ENCODE data around the gene MMS22L. TPM values are rescaled to one million over a fixed set of nuclear protein-coding genes. Genes with fewer than 3 reads are reported as not detected.

MMS22L gene
- total RNA-seq, 2 experiments from 2014 or later, result 43.4 to 46.3 TPM

- CTCF ChIA-PET, result interaction anchor here (0.6 kb wide), 1 partner anchor 159 kb away, joined by 4 read pairs; no protein-coding TSS in a partner anchor
- H3K4me3 Mint-ChIP-seq, result no peak overlapping the region
- H3K27ac Mint-ChIP-seq, result no peak overlapping the region
- DNase-seq, result no peak
- H3K9me3 Mint-ChIP-seq (ENCODE audit: low read depth), result no peaks in the 10 kb centered on the region
- H3K27me3 Mint-ChIP-seq, result peaks cover 2% of the 10 kb centered on the region
- ATAC-seq, result peak; percentile 64
- peaks cover 19% of the 10 kb centered on the region for H3K4me1 Mint-ChIP-seq
- H3K36me3 Mint-ChIP-seq, result no peaks in the 10 kb centered on the region
Measured at GRCh38 chr6:97113170-97113569, 169.8 kb downstream of the MMS22L start.

GRCh38 chr6:97111243-97111642 lies 171.8 kb downstream of the MMS22L start:
- no peak overlapping the region for H3K27ac Mint-ChIP-seq
- no peak overlapping the region for H3K4me3 Mint-ChIP-seq
- H3K36me3 Mint-ChIP-seq, result no peaks in the 10 kb centered on the region
- no peak for DNase-seq
- H3K27me3 Mint-ChIP-seq, result peaks cover 2% of the 10 kb centered on the region
- CTCF ChIA-PET, result no interaction called here
- ATAC-seq, result no peak
- no peaks in the 10 kb centered on the region for H3K9me3 Mint-ChIP-seq (ENCODE audit: low read depth)
- H3K4me1 Mint-ChIP-seq, result peaks cover 19% of the 10 kb centered on the region

GRCh38 chr6:97110626-97111025 lies 172.4 kb downstream of the MMS22L start:
- CTCF ChIA-PET, result no interaction called here
- H3K9me3 Mint-ChIP-seq (ENCODE audit: low read depth), result no peaks in the 10 kb centered on the region
- peaks cover 2% of the 10 kb centered on the region for H3K27me3 Mint-ChIP-seq

GRCh38 chr6:97110149-97110548 lies 172.9 kb downstream of the MMS22L start:
- peaks cover 2% of the 10 kb centered on the region for H3K27me3 Mint-ChIP-seq
- ATAC-seq (no peak), DNase-seq (no peak)
- no peak overlapping the region for H3K27ac Mint-ChIP-seq
- no peak overlapping the region for H3K4me3 Mint-ChIP-seq
- CTCF ChIA-PET, result no interaction called here
- peaks cover 19% of the 10 kb centered on the region for H3K4me1 Mint-ChIP-seq
- no peaks in the 10 kb centered on the region for H3K36me3 Mint-ChIP-seq
- no peaks in the 10 kb centered on the region for H3K9me3 Mint-ChIP-seq (ENCODE audit: low read depth)

More at GRCh38 chr6:97110626-97111025, 172.4 kb downstream of the MMS22L start:
- H3K36me3 Mint-ChIP-seq, result no peaks in the 10 kb centered on the region
- DNase-seq (no peak), ATAC-seq (no peak)
- H3K4me1 Mint-ChIP-seq, result peaks cover 19% of the 10 kb centered on the region
- H3K4me3 Mint-ChIP-seq, result no peak overlapping the region
- no peak overlapping the region for H3K27ac Mint-ChIP-seq

- no peak for ATAC-seq
- Mint-ChIP-seq H3K27ac (no peak overlapping the region), H3K4me3 (no peak overlapping the region), H3K27me3 (peaks cover 2% of the 10 kb centered on the region), H3K4me1 (peaks cover 19% of the 10 kb centered on the region), H3K9me3 (ENCODE audit: low read depth) (no peaks in the 10 kb centered on the region), H3K36me3 (no peaks in the 10 kb centered on the region)
- CTCF ChIA-PET, result no interaction called here
- DNase-seq, result no peak
Measured at GRCh38 chr6:97109444-97109843, 173.6 kb downstream of the MMS22L start.

GRCh38 chr6:97102145-97102790 lies 180.7 kb downstream of the MMS22L start:
- no peaks in the 10 kb centered on the region for H3K9me3 Mint-ChIP-seq (ENCODE audit: low read depth)
- CTCF ChIA-PET, result no interaction called here
- DNase-seq, result no peak
- H3K27me3 Mint-ChIP-seq, result no peaks in the 10 kb centered on the region
- ATAC-seq, result no peak
- H3K36me3 Mint-ChIP-seq, result no peaks in the 10 kb centered on the region
- no peak overlapping the region for H3K4me3 Mint-ChIP-seq
- H3K4me1 Mint-ChIP-seq, result peaks cover 8% of the 10 kb centered on the region
- H3K27ac Mint-ChIP-seq, result no peak overlapping the region

GRCh38 chr6:97100696-97101095 lies 182.3 kb downstream of the MMS22L start:
- H3K9me3 Mint-ChIP-seq (ENCODE audit: low read depth), result no peaks in the 10 kb centered on the region
- ATAC-seq (no peak), DNase-seq (no peak)
- no peak overlapping the region for H3K27ac Mint-ChIP-seq
- H3K27me3 Mint-ChIP-seq, result no peaks in the 10 kb centered on the region
- H3K36me3 Mint-ChIP-seq, result no peaks in the 10 kb centered on the region
- CTCF ChIA-PET, result no interaction called here
- H3K4me3 Mint-ChIP-seq, result no peak overlapping the region
- H3K4me1 Mint-ChIP-seq, result peaks cover 9% of the 10 kb centered on the region

GRCh38 chr6:97097068-97098047 lies 185.7 kb downstream of the MMS22L start:
- H3K4me1 Mint-ChIP-seq, result peaks cover 9% of the 10 kb centered on the region
- DNase-seq (no peak), ATAC-seq (no peak)
- CTCF ChIA-PET, result interaction anchor here (1.0 kb wide), 1 partner anchor 27 kb away, joined by 3 read pairs; no protein-coding TSS in a partner anchor
- peak overlapping the region; percentile 40 for H3K4me3 Mint-ChIP-seq
- peak overlapping the region; percentile 60 for H3K27ac Mint-ChIP-seq
- H3K9me3 Mint-ChIP-seq (ENCODE audit: low read depth), result no peaks in the 10 kb centered on the region
- no peaks in the 10 kb centered on the region for H3K27me3 Mint-ChIP-seq
- H3K36me3 Mint-ChIP-seq, result no peaks in the 10 kb centered on the region

- Mint-ChIP-seq H3K27me3 (no peaks in the 10 kb centered on the region), H3K4me3 (no peak overlapping the region), H3K27ac (no peak overlapping the region), H3K36me3 (no peaks in the 10 kb centered on the region), H3K4me1 (peaks cover 9% of the 10 kb centered on the region), H3K9me3 (ENCODE audit: low read depth) (no peaks in the 10 kb centered on the region)
- no peak for DNase-seq
- CTCF ChIA-PET, result no interaction called here
- no peak for ATAC-seq
Measured at GRCh38 chr6:97095311-97095850, 187.6 kb downstream of the MMS22L start.

GRCh38 chr6:97094376-97094775 lies 188.6 kb downstream of the MMS22L start:
- Mint-ChIP-seq H3K27me3 (no peaks in the 10 kb centered on the region), H3K4me3 (no peak overlapping the region), H3K4me1 (peaks cover 9% of the 10 kb centered on the region), H3K9me3 (ENCODE audit: low read depth) (no peaks in the 10 kb centered on the region), H3K27ac (no peak overlapping the region), H3K36me3 (no peaks in the 10 kb centered on the region)
- CTCF ChIA-PET, result no interaction called here
- DNase-seq (no peak), ATAC-seq (no peak)

GRCh38 chr6:97092673-97093305 lies 190.2 kb downstream of the MMS22L start:
- no peak for ATAC-seq
- CTCF ChIA-PET, result no interaction called here
- no peak overlapping the region for H3K4me3 Mint-ChIP-seq
- H3K36me3 Mint-ChIP-seq, result no peaks in the 10 kb centered on the region
- no peak overlapping the region for H3K27ac Mint-ChIP-seq
- H3K9me3 Mint-ChIP-seq (ENCODE audit: low read depth), result no peaks in the 10 kb centered on the region
- H3K27me3 Mint-ChIP-seq, result no peaks in the 10 kb centered on the region
- H3K4me1 Mint-ChIP-seq, result peaks cover 7% of the 10 kb centered on the region
- DNase-seq, result no peak
